HEK293 (cell line): ENCODE results near the gene DUS3L.
A peak's percentile ranks its signal among the peaks of the same experiment; 100 is the strongest.

Experiments
- KLF7 ChIP-seq: fragments of 450-650 bp; formaldehyde crosslinking; IDR thresholded peaks from 2 replicates; pipeline ENCODE4 v1.5.1; 2016; ENCODE audit warnings: missing biosample characterization, missing genetic modification characterization, borderline replicate concordance
- KLF8 ChIP-seq: fragments of 450-650 bp; formaldehyde crosslinking; IDR thresholded peaks from 2 replicates; pipeline ENCODE4 v1.5.1; 2016; ENCODE audit warnings: missing biosample characterization, missing genetic modification characterization
- MYNN ChIP-seq: fragments of 450-650 bp; formaldehyde crosslinking; IDR thresholded peaks from 2 replicates; pipeline ENCODE4 v1.5.1; 2016; ENCODE audit warnings: missing biosample characterization, missing genetic modification characterization, borderline replicate concordance
- MZF1 ChIP-seq: fragments of 450-650 bp; formaldehyde crosslinking; IDR thresholded peaks from 2 replicates; pipeline ENCODE4 v1.5.1; 2017; ENCODE audit warnings: missing biosample characterization, missing genetic modification characterization, borderline replicate concordance
- RBAK ChIP-seq: fragments of 450-650 bp; formaldehyde crosslinking; IDR thresholded peaks from 2 replicates; pipeline ENCODE4 v1.5.1; 2016; ENCODE audit warnings: missing biosample characterization, missing genetic modification characterization
- SCRT2 ChIP-seq: fragments of 450-650 bp; formaldehyde crosslinking; IDR thresholded peaks from 2 replicates; pipeline ENCODE4 v1.5.1; 2016; ENCODE audit warnings: missing biosample characterization, missing genetic modification characterization
- WT1 ChIP-seq: fragments of 450-650 bp; formaldehyde crosslinking; IDR thresholded peaks from 2 replicates; pipeline ENCODE4 v1.5.1; 2016; ENCODE audit warnings: missing biosample characterization, missing genetic modification characterization
- YY1 ChIP-seq: fragments of 450-650 bp; formaldehyde crosslinking; IDR thresholded peaks from 2 replicates; pipeline ENCODE4 v1.5.1; 2018; ENCODE audit warnings: missing biosample characterization, missing genetic modification characterization
- ZBTB17 ChIP-seq: fragments of 450-650 bp; formaldehyde crosslinking; IDR thresholded peaks from 2 replicates; pipeline ENCODE4 v1.5.1; 2016; ENCODE audit warnings: missing biosample characterization, missing genetic modification characterization
- ZBTB8A ChIP-seq: fragments of 450-650 bp; formaldehyde crosslinking; IDR thresholded peaks from 2 replicates; pipeline ENCODE4 v1.5.1; 2016; ENCODE audit warnings: missing biosample characterization, missing genetic modification characterization
- ZNF114 ChIP-seq: fragments of 450-650 bp; formaldehyde crosslinking; IDR thresholded peaks from 2 replicates; pipeline ENCODE4 v1.5.0; 2017; ENCODE audit warnings: missing biosample characterization, missing genetic modification characterization
- ZNF146 ChIP-seq: fragments of 450-650 bp; formaldehyde crosslinking; IDR thresholded peaks from 2 replicates; pipeline ENCODE4 v1.5.1; 2016; ENCODE audit warnings: missing biosample characterization, missing genetic modification characterization
- ZNF174 ChIP-seq: fragments of 450-650 bp; formaldehyde crosslinking; IDR thresholded peaks from 2 replicates; pipeline ENCODE4 v1.5.0; 2017; ENCODE audit warnings: missing biosample characterization, mild to moderate bottlenecking, missing genetic modification characterization
- ZNF202 ChIP-seq: fragments of 450-650 bp; formaldehyde crosslinking; IDR thresholded peaks from 2 replicates; pipeline ENCODE4 v1.5.1; 2016; ENCODE audit warnings: missing biosample characterization, missing genetic modification characterization, borderline replicate concordance
- ZNF266 ChIP-seq: fragments of 450-650 bp; formaldehyde crosslinking; IDR thresholded peaks from 2 replicates; pipeline ENCODE4 v1.5.1; 2016; ENCODE audit warnings: missing biosample characterization, missing genetic modification characterization, low read depth
- ZNF341 ChIP-seq: fragments of 450-650 bp; formaldehyde crosslinking; IDR thresholded peaks from 2 replicates; pipeline ENCODE4; 2016; ENCODE audit warnings: low read depth, missing biosample characterization, missing genetic modification characterization
- ZNF37A ChIP-seq: fragments of 450-650 bp; IDR thresholded peaks from 2 replicates; pipeline ENCODE4 v1.5.1; 2018; ENCODE audit warnings: missing biosample characterization, missing genetic modification characterization
- ZNF404 ChIP-seq: fragments of 450-650 bp; formaldehyde crosslinking; IDR thresholded peaks from 2 replicates; pipeline ENCODE4 v1.5.1; 2017; ENCODE audit warnings: missing biosample characterization, missing genetic modification characterization
- ZNF426 ChIP-seq: fragments of 450-650 bp; formaldehyde crosslinking; IDR thresholded peaks from 2 replicates; pipeline ENCODE4 v1.5.1; 2017; ENCODE audit warnings: missing biosample characterization, missing genetic modification characterization, mild to moderate bottlenecking, inconsistent platforms, moderate library complexity
- ZNF501 ChIP-seq: fragments of 450-650 bp; formaldehyde crosslinking; IDR thresholded peaks from 2 replicates; pipeline ENCODE4 v1.5.1; 2016; ENCODE audit warnings: missing biosample characterization, missing genetic modification characterization
- ZNF555 ChIP-seq: fragments of 450-650 bp; formaldehyde crosslinking; conservative IDR thresholded peaks from 2 replicates; pipeline ENCODE4 v1.5.1; 2017; ENCODE audit warnings: missing biosample characterization, mild to moderate bottlenecking, missing genetic modification characterization, inconsistent platforms
- ZNF610 ChIP-seq: fragments of 450-650 bp; formaldehyde crosslinking; IDR thresholded peaks from 2 replicates; pipeline ENCODE4 v1.5.1; 2016; ENCODE audit warnings: missing biosample characterization, missing genetic modification characterization, borderline replicate concordance
- ZNF654 ChIP-seq: fragments of 450-650 bp; formaldehyde crosslinking; IDR thresholded peaks from 2 replicates; pipeline ENCODE4 v1.5.1; 2016; ENCODE audit warnings: low read depth, missing biosample characterization, missing genetic modification characterization
- ZNF843 ChIP-seq: fragments of 450-650 bp; formaldehyde crosslinking; IDR thresholded peaks from 2 replicates; pipeline ENCODE4 v1.5.1; 2016; ENCODE audit warnings: missing biosample characterization, missing genetic modification characterization
- TF ChIP-seq, protein P1 (sequence below): fragments of 450-650 bp; formaldehyde crosslinking; IDR thresholded peaks from 2 replicates; pipeline ENCODE4 v1.5.1; 2016; ENCODE audit warnings: missing biosample characterization, missing genetic modification characterization
- TF ChIP-seq, protein P2 (sequence below): fragments of 450-650 bp; formaldehyde crosslinking; IDR thresholded peaks from 2 replicates; pipeline ENCODE4 v1.5.1; 2017; ENCODE audit warnings: missing biosample characterization, mild to moderate bottlenecking, missing genetic modification characterization, moderate library complexity
- TF ChIP-seq, protein P3 (sequence below): fragments of 450-650 bp; formaldehyde crosslinking; IDR thresholded peaks from 2 replicates; pipeline ENCODE4 v1.5.1; 2016; ENCODE audit warnings: missing biosample characterization, missing genetic modification characterization
- TF ChIP-seq, protein P4 (sequence below): fragments of 450-650 bp; formaldehyde crosslinking; IDR thresholded peaks from 2 replicates; pipeline ENCODE4 v1.5.1; 2016; ENCODE audit warnings: missing biosample characterization, missing genetic modification characterization
- TF ChIP-seq, protein P5 (sequence below): fragments of 450-650 bp; formaldehyde crosslinking; IDR thresholded peaks from 2 replicates; pipeline ENCODE4 v1.5.1; 2016; ENCODE audit warnings: missing biosample characterization, missing genetic modification characterization, borderline replicate concordance

Gene DUS3L

DNA sequence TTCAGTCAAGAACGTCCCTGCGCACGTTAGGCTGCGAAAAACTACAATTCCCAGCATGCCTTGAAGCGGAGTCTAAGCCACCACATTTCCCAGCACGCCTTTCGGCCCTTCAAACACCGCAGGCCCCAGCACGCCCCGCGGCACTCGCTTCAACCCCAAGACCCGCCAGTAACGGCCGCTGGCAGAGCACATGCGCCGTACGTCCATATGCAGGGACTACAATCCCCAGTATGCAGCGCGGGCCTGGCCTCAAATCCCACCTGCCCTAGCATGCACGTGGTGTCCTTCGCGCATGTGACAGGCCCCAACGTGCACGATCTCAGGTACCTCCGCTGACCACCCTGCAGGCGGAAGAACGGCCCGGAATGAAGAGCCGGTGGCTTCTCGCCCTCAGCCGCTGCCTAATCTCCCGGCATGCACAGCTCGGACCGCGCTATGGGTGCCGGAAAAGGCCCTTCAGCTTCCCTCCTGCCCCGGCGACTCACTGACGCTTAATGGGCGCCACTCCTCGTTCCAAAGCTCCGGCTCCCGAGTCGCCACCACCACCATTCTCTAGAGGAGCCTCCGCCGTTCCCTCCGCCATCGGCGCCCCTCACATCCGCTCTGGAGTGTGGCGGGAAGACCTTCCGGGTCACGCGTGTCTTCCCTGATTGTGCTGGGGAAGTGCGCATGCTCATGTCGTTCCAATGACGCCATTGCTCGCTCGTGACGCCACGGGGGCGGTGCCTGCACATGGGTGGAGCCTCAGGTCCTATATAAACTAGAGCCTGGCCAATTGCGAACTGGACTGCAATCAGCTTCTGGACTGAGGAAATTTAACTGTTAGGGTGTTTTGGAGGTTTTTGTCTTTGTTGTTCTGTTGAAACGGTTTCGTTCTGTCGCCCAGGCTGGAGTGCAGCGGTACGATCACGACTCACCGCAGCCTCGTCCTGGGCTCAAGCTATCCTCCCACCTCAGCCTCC, at the start of gene DUS3L (continued):
- TF ChIP-seq, protein P1, sequence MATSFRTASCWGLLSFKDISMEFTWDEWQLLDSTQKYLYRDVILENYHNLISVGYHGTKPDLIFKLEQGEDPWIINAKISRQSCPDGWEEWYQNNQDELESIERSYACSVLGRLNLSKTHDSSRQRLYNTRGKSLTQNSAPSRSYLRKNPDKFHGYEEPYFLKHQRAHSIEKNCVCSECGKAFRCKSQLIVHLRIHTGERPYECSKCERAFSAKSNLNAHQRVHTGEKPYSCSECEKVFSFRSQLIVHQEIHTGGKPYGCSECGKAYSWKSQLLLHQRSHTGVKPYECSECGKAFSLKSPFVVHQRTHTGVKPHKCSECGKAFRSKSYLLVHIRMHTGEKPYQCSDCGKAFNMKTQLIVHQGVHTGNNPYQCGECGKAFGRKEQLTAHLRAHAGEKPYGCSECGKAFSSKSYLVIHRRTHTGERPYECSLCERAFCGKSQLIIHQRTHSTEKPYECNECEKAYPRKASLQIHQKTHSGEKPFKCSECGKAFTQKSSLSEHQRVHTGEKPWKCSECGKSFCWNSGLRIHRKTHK (tag by site-specific recombination): no peak
- TF ChIP-seq ZNF114 (tag by site-specific recombination): no peak
- TF ChIP-seq ZNF146 (tag by site-specific recombination): peak; percentile 66
- no peak for TF ChIP-seq ZNF426
- no peak for TF ChIP-seq ZNF174 (tag by site-specific recombination)
- TF ChIP-seq, protein P2, sequence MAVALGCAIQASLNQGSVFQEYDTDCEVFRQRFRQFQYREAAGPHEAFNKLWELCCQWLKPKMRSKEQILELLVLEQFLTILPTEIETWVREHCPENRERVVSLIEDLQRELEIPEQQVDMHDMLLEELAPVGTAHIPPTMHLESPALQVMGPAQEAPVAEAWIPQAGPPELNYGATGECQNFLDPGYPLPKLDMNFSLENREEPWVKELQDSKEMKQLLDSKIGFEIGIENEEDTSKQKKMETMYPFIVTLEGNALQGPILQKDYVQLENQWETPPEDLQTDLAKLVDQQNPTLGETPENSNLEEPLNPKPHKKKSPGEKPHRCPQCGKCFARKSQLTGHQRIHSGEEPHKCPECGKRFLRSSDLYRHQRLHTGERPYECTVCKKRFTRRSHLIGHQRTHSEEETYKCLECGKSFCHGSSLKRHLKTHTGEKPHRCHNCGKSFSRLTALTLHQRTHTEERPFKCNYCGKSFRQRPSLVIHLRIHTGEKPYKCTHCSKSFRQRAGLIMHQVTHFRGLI: no peak
- TF ChIP-seq ZNF404 (tag by site-specific recombination): no peak
- no peak for TF ChIP-seq ZNF37A (tag by site-specific recombination)
- 0 out of 2 replicates have a peak, but pooled peaks have one; percentile 64 for TF ChIP-seq ZBTB8A (tag by site-specific recombination)
- TF ChIP-seq MYNN: no peak
- TF ChIP-seq ZNF501 (tag by site-specific recombination): peak; percentile 70; the same call in 1 of the 2 replicates
- peak; percentile 93 for TF ChIP-seq YY1 (tag by site-specific recombination)
- TF ChIP-seq ZNF610 (tag by site-specific recombination): peak; percentile 80; the same call in 1 of the 2 replicates
- TF ChIP-seq, protein P3, sequence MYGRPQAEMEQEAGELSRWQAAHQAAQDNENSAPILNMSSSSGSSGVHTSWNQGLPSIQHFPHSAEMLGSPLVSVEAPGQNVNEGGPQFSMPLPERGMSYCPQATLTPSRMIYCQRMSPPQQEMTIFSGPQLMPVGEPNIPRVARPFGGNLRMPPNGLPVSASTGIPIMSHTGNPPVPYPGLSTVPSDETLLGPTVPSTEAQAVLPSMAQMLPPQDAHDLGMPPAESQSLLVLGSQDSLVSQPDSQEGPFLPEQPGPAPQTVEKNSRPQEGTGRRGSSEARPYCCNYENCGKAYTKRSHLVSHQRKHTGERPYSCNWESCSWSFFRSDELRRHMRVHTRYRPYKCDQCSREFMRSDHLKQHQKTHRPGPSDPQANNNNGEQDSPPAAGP (tag by site-specific recombination): peak; percentile 91
- no peak for TF ChIP-seq MZF1
- peak; percentile 98 for TF ChIP-seq ZNF341 (tag by site-specific recombination)
- peak; percentile 37; the same call in 1 of the 2 replicates for TF ChIP-seq KLF7 (tag by site-specific recombination)
- peak; percentile 76 for TF ChIP-seq KLF8 (tag by site-specific recombination)
- TF ChIP-seq ZBTB17 (tag by site-specific recombination): peak; percentile 90
- peak; percentile 78 for TF ChIP-seq ZNF843 (tag by site-specific recombination)
- no peak for TF ChIP-seq ZNF555 (tag by site-specific recombination)
- TF ChIP-seq RBAK: no peak
- TF ChIP-seq, protein P4, sequence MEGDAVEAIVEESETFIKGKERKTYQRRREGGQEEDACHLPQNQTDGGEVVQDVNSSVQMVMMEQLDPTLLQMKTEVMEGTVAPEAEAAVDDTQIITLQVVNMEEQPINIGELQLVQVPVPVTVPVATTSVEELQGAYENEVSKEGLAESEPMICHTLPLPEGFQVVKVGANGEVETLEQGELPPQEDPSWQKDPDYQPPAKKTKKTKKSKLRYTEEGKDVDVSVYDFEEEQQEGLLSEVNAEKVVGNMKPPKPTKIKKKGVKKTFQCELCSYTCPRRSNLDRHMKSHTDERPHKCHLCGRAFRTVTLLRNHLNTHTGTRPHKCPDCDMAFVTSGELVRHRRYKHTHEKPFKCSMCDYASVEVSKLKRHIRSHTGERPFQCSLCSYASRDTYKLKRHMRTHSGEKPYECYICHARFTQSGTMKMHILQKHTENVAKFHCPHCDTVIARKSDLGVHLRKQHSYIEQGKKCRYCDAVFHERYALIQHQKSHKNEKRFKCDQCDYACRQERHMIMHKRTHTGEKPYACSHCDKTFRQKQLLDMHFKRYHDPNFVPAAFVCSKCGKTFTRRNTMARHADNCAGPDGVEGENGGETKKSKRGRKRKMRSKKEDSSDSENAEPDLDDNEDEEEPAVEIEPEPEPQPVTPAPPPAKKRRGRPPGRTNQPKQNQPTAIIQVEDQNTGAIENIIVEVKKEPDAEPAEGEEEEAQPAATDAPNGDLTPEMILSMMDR (tag by site-specific recombination): peak; percentile 23
- TF ChIP-seq ZNF266 (tag by site-specific recombination): no peak
- 0 out of 2 replicates have a peak, but pooled peaks have one; percentile 30 for TF ChIP-seq SCRT2 (tag by site-specific recombination)
- no peak for TF ChIP-seq ZNF654
- TF ChIP-seq WT1: no peak
- TF ChIP-seq, protein P5, sequence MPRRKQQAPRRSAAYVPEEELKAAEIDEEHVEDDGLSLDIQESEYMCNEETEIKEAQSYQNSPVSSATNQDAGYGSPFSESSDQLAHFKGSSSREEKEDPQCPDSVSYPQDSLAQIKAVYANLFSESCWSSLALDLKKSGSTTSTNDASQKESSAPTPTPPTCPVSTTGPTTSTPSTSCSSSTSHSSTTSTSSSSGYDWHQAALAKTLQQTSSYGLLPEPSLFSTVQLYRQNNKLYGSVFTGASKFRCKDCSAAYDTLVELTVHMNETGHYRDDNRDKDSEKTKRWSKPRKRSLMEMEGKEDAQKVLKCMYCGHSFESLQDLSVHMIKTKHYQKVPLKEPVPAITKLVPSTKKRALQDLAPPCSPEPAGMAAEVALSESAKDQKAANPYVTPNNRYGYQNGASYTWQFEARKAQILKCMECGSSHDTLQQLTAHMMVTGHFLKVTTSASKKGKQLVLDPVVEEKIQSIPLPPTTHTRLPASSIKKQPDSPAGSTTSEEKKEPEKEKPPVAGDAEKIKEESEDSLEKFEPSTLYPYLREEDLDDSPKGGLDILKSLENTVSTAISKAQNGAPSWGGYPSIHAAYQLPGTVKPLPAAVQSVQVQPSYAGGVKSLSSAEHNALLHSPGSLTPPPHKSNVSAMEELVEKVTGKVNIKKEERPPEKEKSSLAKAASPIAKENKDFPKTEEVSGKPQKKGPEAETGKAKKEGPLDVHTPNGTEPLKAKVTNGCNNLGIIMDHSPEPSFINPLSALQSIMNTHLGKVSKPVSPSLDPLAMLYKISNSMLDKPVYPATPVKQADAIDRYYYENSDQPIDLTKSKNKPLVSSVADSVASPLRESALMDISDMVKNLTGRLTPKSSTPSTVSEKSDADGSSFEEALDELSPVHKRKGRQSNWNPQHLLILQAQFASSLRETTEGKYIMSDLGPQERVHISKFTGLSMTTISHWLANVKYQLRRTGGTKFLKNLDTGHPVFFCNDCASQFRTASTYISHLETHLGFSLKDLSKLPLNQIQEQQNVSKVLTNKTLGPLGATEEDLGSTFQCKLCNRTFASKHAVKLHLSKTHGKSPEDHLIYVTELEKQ: peak; percentile 34; the same call in 1 of the 2 replicates
- TF ChIP-seq ZNF202 (tag by site-specific recombination): no peak
